HG02885 (cell line): ENCODE measurements around the gene ZCCHC17.

ENCODE experiments used
- ATAC-seq: cut with Tn5 transposase; IDR thresholded peaks from one replicate; pipeline ENCODE4 v1.9.1; 2021; ENCODE audit warnings: mild to moderate bottlenecking; ENCODE audit not compliant: unreplicated experiment, poor library complexity

The ZCCHC17 gene

GRCh38 chr1:31412732-31413404 lies 116.0 kb downstream of the ZCCHC17 start, which contains the start of gene SERINC2:
TSS of gene SERINC2 (plus strand) at chr1:31413213. CDS start at chr1:31413266, 53 bp downstream.
- no peak for ATAC-seq

GRCh38 chr1:31413405-31414001 lies 116.7 kb downstream of the ZCCHC17 start:
- ATAC-seq = no peak
